Endodermal cell (in vitro differentiated cells): ENCODE results near the gene FAM83E. TPM values are rescaled to one million over a fixed set of nuclear protein-coding genes. Genes with fewer than 3 reads are reported as not detected.
"Not testable (repeated sequence)": the region's sequence is repeated elsewhere in the genome, so short reads cannot be mapped to it uniquely, and the experiment has no call there.

Experiments
- DNase-seq: peaks from one replicate; pipeline ENCODE4 v3.0.0-alpha.2; 2017
- H3K27ac ChIP-seq: 2 replicates; pipeline ENCODE4 v1.5.1; 2013; ENCODE audit warnings: mild to moderate bottlenecking, low read depth, low read length, moderate library complexity
- H3K27me3 ChIP-seq: 2 replicates; pipeline ENCODE4 v1.6.1; 2013; ENCODE audit warnings: mild to moderate bottlenecking, low read length, moderate library complexity; ENCODE audit not compliant: insufficient read depth, control insufficient read depth, poor library complexity, severe bottlenecking
- H3K36me3 ChIP-seq: 2 replicates; pipeline ENCODE4 v1.7.0; 2013; ENCODE audit warnings: mild to moderate bottlenecking, low read length, moderate library complexity; ENCODE audit not compliant: control insufficient read depth, insufficient read depth
- H3K4me1 ChIP-seq: one replicate; pipeline ENCODE4 v1.7.0; 2013; ENCODE audit warnings: low read length; ENCODE audit not compliant: control insufficient read depth, insufficient read depth
- H3K4me3 ChIP-seq: 2 replicates; pipeline ENCODE4 v1.5.1; 2013; ENCODE audit warnings: mild to moderate bottlenecking, low read length, moderate library complexity
- H3K9ac ChIP-seq: 2 replicates; pipeline ENCODE4 v1.6.1; 2013; ENCODE audit warnings: mild to moderate bottlenecking, low read length, moderate library complexity; ENCODE audit not compliant: poor library complexity, severe bottlenecking; ENCODE audit errors: extremely low read depth
- H3K9me3 ChIP-seq: 2 replicates; pipeline ENCODE4 v1.6.1; 2013; ENCODE audit warnings: mild to moderate bottlenecking, low read length, moderate library complexity; ENCODE audit not compliant: control insufficient read depth
- H3K27ac Mint-ChIP-seq: 2 replicates; pipeline ENCODE4 v1.8.0; 2020; ENCODE audit warnings: mixed read lengths
- H3K27me3 Mint-ChIP-seq: 2 replicates; pipeline ENCODE4 v1.8.0; 2021; ENCODE audit warnings: mild to moderate bottlenecking, mixed read lengths; ENCODE audit not compliant: insufficient read depth
- H3K36me3 Mint-ChIP-seq: 2 replicates; pipeline ENCODE4 v1.8.0; 2020; ENCODE audit warnings: low read depth, mixed read lengths
- H3K4me1 Mint-ChIP-seq: 2 replicates; pipeline ENCODE4 v1.8.0; 2020; ENCODE audit warnings: mixed read lengths
- H3K4me3 Mint-ChIP-seq: 2 replicates; pipeline ENCODE4 v1.8.0; 2020; ENCODE audit warnings: mild to moderate bottlenecking, moderate library complexity, mixed read lengths
- H3K9me3 Mint-ChIP-seq: 2 replicates; pipeline ENCODE4 v1.8.0; 2020; ENCODE audit warnings: mild to moderate bottlenecking, mixed read lengths
- CTCF ChIP-seq: fragments of 200-600 bp; sonication (generic); conservative IDR thresholded peaks from 2 replicates; pipeline ENCODE4 v1.5.0; 2021; ENCODE audit warnings: antibody characterized with exemption, mild to moderate bottlenecking
- WGBS, 2 experiments: methylation state at CpG; one replicate each; pipeline versions ENCODE4 v1.1.5 to v1.1.7; 2013; ENCODE audit warnings: missing lambda C conversion rate in 2 of 2, mixed read lengths in 1 of 2; ENCODE audit not compliant: insufficient coverage in 1 of 2, insufficient read length in 1 of 2; 5-methylcytosine and 5-hydroxymethylcytosine counted together
- total RNA-seq, 2 donors: library from RNA; stranded (reverse); fragmentation: NEBNext Ultra II Directional in 1 of 2; extraction: Animal tissue kit (Norgen Biotek cat#: 25700) in 1 of 2; gene quantifications; 2 replicates in 1 of 2; 3 replicates in 1 of 2; pipeline ENCODE4 v1.2.1, GENCODE V29; 2021

FAM83E gene
- total RNA-seq, 2 donors from 2014 or later, result 4.4 to 5.7 TPM

GRCh38 chr19:48632692-48633147, 17.8 kb upstream of the FAM83E start:
- H3K27me3 ChIP-seq, result peaks cover 11% of the 10 kb centered on the region
- no peak overlapping the region for H3K9ac ChIP-seq
- H3K4me1 Mint-ChIP-seq, result peaks cover 13% of the 10 kb centered on the region
- no peak overlapping the region for H3K27ac Mint-ChIP-seq
- no peak overlapping the region for H3K4me3 Mint-ChIP-seq
- no peak for TF ChIP-seq CTCF
- peaks cover 17% of the 10 kb centered on the region for H3K27me3 Mint-ChIP-seq
- H3K36me3 ChIP-seq, result peaks cover 5% of the 10 kb centered on the region
- H3K36me3 Mint-ChIP-seq, result peaks cover 10% of the 10 kb centered on the region
- no peak overlapping the region for H3K4me3 ChIP-seq
- H3K9me3 Mint-ChIP-seq, result no peaks in the 10 kb centered on the region
- DNase-seq, result peak; percentile 42
- H3K27ac ChIP-seq, result no peak overlapping the region
- peaks cover 23% of the 10 kb centered on the region for H3K4me1 ChIP-seq
- H3K9me3 ChIP-seq, result no peaks in the 10 kb centered on the region

GRCh38 chr19:48632286-48632685, 17.4 kb upstream of the FAM83E start:
- not testable (repeated sequence) for H3K9me3 ChIP-seq, H3K4me3 ChIP-seq, H3K36me3 ChIP-seq, H3K27ac ChIP-seq, H3K4me3 Mint-ChIP-seq, DNase-seq, H3K27ac Mint-ChIP-seq, H3K9ac ChIP-seq, H3K9me3 Mint-ChIP-seq
- Histone ChIP-seq H3K27me3 (peaks cover 11% of the 10 kb centered on the region), H3K4me1 (peaks cover 27% of the 10 kb centered on the region)
- 95% methylated on average over 11 of the region's 11 CpGs for WGBS, 2 experiments
- Mint-ChIP-seq H3K36me3 (peaks cover 10% of the 10 kb centered on the region), H3K4me1 (peaks cover 16% of the 10 kb centered on the region), H3K27me3 (peaks cover 13% of the 10 kb centered on the region)

- peaks cover 10% of the 10 kb centered on the region for H3K36me3 ChIP-seq
- peaks cover 14% of the 10 kb centered on the region for H3K36me3 Mint-ChIP-seq
- H3K4me3 ChIP-seq, result peak overlapping the region; percentile 66
- peak overlapping the region; percentile 54 for H3K4me3 Mint-ChIP-seq
- H3K4me1 Mint-ChIP-seq, result peaks cover 20% of the 10 kb centered on the region
- no peak overlapping the region for H3K9ac ChIP-seq
- H3K27me3 ChIP-seq, result peaks cover 6% of the 10 kb centered on the region
- H3K9me3 Mint-ChIP-seq, result no peaks in the 10 kb centered on the region
- DNase-seq, result peak; percentile 48
- H3K27ac ChIP-seq, result no peak overlapping the region
- no peaks in the 10 kb centered on the region for H3K9me3 ChIP-seq
- peaks cover 6% of the 10 kb centered on the region for H3K27me3 Mint-ChIP-seq
- 60 to 86% methylated on average over 3 of the region's 3 CpGs for WGBS, 2 experiments
- H3K4me1 ChIP-seq, result peaks cover 27% of the 10 kb centered on the region
- no peak for TF ChIP-seq CTCF
- H3K27ac Mint-ChIP-seq, result no peak overlapping the region
Measured at GRCh38 chr19:48631225-48631624, 16.3 kb upstream of the FAM83E start.
